HG03280 (cell line): ENCODE measurements around the gene OR4K15.
"Not testable (repeated sequence)": the region's sequence is repeated elsewhere in the genome, so short reads cannot be mapped to it uniquely, and the experiment has no call there.

Source experiments
- ATAC-seq: cut with Tn5 transposase; IDR thresholded peaks from one replicate; pipeline ENCODE4 v1.9.1; 2021; ENCODE audit warnings: mild to moderate bottlenecking, moderate library complexity; ENCODE audit not compliant: unreplicated experiment

OR4K15 gene, protein sequence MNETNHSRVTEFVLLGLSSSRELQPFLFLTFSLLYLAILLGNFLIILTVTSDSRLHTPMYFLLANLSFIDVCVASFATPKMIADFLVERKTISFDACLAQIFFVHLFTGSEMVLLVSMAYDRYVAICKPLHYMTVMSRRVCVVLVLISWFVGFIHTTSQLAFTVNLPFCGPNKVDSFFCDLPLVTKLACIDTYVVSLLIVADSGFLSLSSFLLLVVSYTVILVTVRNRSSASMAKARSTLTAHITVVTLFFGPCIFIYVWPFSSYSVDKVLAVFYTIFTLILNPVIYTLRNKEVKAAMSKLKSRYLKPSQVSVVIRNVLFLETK

DNA sequence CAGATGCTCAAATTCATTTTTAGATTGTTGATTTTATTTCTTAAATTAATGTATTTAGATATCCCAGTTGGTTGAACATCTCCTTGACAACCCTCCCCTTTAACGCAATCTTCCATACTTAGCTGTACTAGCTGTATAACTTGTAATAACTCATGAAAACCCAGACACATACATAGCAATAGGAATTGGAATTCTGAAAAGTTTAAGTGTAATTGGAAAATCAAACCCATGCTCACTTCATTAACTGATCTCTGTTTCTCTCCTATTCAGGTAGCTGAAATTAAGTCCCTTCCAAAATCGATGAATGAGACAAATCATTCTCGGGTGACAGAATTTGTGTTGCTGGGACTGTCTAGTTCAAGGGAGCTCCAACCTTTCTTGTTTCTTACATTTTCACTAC lies at the start of gene OR4K15:
Gene OR4K15, plus strand, starts transcription at position 301 of the 400 bp plus-strand sequence. Its CDS starts 0 bp downstream, at position 301.
- no peak for ATAC-seq

DNA sequence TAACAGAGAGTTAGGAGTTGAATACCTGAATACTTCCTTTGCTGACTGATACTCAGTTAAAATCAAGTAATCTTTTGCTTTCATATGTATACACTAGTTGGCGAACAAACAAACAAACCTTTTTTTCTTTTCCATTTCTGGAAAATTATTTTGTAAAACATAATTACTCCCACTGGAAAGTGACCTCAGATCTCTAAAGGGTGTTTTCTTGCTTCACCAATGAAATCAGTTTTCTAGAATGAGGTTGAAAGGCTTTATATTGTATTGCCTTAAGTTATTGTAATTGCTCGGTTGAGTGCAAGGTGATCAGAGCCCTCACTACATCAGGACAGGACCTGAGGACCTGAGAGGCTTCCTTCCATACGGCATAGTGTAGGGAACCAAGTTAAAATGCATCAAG lies 44.8 kb upstream of the OR4K15 start, which contains the start of gene OR4K1:
Gene OR4K1, plus strand, starts transcription at position 301 of the 400 bp plus-strand sequence. CDS start 4,750 bp downstream, outside the sequence.
- no peak for ATAC-seq

DNA sequence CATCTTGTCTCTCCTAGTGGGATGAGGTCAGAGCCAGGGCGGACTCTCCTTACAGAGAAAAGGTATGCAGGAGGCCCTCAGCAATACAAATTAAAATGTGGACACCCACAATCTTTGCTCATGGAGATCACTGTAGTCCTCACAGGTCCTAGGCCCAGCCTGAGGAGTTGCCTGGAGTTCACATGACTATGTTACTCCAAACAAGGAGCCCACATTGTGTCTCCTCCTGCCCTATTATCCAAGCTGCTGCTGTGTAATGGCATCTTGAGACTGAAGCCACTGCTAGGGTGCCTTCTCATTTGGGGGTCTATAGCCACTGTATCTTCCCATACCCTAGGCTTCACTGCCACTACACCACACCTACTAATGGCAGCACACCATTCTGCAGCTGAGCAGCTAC lies 33.7 kb upstream of the OR4K15 start:
- no peak for ATAC-seq

DNA sequence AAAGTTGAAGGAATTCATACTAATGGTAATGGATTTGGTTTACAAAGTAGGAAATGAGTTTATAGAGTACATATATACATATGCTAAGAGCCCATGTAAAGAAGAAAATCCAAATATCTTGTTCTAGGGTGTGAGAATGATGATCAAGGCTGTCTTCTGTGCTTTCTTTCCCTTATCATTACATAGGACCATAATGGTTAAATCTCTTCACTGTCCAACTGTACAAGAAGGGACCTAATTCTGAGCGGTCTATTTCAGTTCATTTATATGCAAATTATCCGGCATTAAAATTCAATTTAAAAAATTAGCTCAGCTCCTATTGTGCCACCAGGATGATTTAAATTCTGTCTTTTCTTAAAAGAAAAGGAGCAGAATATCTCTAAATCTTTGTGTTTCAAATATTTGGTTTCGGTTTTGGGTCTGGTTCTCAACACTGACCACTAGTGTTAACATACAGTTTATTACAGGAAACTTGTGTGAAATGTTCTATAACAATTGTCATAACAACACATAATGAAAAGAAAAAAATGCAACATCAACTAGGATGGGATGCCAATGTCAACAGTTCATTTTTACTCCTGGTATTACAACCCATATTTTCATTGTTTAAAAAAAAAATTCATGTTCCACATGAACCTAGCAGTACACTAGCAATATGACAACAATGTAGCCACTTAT lies 27.8 kb upstream of the OR4K15 start:
- no peak for ATAC-seq

DNA sequence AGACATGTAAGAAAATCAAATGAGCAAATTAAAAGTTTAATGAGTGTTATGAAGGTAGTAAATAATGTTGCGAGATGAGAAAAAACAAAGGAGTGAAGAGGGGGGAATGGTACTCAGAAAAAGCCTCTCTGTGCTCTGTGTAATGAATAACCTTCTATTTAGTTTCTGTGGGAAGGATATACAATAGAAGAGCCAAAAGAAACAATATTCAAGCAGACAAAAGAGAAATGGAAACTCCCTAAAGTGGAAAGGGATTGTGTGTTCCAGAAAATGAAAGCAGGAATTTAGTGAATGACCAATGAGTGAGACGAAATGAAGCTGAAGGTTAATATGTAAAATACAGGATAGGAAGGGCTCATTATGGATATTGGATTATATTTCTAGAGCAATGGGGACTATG lies 26.2 kb upstream of the OR4K15 start:
- no peak for ATAC-seq

DNA sequence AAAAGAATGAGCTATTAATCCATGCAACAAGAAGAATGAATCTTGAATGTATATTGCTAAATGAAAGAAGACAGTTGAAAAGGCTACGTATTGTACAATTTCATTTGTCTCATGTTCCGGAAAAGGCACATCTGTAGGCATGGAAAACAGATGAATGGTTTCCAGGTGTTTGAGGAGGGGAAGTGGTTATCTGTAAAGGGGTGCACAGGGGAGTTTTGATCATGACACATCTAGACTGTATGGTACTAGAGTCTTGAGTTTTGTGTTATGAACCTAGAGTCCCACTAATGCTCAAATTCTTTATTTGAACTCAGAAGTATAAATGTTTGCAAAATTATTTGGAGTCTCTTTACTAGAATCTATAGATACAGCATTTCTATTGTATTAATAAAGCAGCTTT lies 5.7 kb upstream of the OR4K15 start:
- not testable (repeated sequence) for ATAC-seq

DNA sequence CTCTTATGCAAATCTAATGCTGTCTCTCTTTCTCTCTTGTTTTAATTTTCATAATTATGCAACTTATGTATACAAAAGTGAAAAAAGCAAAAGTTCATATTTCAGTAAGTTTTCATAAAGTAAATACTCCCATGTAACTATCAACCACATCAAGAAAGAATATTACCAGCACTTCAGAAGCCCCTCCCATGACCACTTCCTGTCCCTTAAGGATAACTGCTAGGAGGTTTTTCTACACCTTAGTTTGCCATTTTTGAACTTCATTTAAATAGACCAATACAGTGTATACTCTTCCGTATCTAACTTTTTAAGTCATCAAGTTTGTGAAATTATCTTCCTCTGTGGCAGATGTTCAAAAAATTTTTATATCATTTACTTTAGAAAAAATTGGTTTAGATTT lies 547 bp upstream of the OR4K15 start:
- no peak for ATAC-seq

DNA sequence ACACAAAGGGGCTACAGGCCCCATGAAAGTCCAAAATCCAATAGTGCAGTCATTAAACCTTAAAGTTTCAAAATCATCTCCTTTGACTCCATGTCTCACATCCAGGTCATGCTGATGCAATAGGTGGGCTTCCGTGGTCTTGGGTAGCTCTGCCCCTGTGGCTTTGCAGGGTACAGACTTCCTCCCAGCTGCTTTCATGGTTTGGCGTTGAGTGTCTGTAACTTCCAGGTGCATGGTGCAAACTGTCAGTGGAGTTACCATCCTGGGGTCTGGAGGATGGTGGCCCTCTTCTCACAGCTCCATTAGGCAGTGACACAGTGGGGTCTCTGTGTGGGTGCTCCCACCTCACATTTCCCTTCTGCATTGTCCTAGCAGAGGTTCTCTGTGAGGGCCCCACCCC lies 18.0 kb downstream of the OR4K15 start:
- ATAC-seq: no peak

DNA sequence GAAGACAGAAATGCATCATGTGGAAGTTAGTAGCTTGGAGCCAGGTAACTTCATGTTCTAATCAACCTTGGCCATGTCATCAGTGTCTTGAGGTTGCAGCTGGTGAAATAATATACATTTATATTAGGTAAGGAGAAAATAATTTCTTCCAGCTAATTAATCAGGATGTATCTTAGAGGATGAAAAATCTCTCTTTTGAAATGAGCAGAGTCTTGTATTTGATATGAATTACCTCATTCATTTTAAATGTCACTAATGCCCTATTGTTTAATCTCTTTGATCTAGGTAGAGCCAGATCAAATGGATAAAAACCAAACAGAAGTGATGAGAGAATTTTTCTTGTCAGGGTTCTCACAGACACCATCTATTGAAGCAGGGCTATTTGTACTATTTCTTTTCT lies 26.5 kb downstream of the OR4K15 start, which contains the start of gene OR4Q2:
Gene OR4Q2, plus strand, starts transcription at position 301 of the 400 bp plus-strand sequence.
- no peak for ATAC-seq

DNA sequence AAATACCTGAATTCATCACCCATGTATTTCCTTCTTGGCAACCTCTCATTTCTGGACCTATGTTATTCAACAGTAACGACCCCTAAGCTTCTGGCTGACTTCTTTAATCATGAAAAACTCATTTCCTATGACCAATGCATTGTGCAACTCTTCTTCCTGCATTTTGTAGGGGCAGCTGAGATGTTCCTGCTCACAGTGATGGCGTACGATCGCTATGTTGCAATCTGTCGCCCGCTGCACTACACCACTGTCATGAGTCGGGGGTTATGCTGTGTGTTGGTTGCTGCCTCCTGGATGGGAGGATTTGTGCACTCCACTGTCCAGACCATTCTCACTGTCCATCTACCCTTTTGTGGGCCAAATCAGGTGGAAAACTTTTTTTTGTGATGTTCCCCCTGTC lies 26.9 kb downstream of the OR4K15 start:
- ATAC-seq: no peak

DNA sequence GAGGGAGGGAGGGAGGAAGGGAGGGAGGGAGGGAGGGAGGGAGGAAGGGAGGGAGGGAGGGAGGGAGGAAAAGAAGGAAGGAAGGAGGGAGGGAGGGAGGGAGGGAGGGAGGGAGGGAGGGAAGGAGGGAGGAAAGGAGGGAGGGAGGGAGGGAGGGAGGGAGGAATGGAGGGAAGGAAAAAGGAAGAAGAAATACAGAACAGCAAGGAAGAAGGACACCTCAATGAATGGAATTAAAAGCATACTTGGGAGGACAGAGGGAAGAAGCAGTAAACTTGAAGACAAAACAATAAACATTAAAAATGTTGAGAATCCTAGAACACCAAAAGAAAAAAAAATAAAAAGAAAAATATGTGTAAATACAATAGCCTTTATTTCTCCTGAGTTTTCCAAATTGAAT lies 32.8 kb downstream of the OR4K15 start:
- no peak for ATAC-seq

DNA sequence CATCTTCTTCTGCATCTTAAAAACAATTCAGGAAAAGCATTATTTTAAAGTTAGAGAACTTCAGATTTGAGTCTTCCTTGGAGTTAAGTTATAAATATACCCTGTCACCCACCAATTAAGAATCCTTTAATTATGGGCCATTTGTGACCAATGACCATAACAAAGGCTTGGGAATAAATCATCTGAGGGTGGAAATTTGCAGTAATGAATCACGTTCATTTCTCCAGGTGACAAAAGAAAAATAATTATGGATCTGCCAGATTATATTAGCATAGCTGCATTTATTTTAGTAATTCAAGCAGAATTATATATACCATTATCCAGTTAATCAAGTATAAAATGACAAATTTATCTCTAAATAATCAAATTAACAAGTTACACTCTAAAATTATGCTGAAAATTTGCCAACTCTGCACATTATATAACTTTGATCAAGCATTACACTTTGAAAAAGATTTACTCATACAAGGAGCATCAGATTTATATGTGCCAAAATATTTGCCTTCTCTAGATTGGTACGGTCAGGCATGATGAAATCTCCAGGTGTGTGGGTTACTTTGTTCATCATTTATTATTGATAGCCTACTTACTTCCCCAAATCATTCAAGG lies 44.0 kb downstream of the OR4K15 start, which contains the start of gene OR4K14:
Gene OR4K14, minus strand, starts transcription at position 51 of the 609 bp plus-strand sequence. CDS start 4,114 bp downstream, outside the sequence.
- no peak for ATAC-seq
